Measurements from ENCODE around the gene GABBR2.

GABBR2 gene

GRCh38 chr9:98399950-98400683, 308.6 kb downstream of the GABBR2 start:
- no peaks in the 10 kb centered on the region for H3K4me1 ChIP-seq (ENCODE audit: insufficient read depth, low read length)

GRCh38 chr9:98396656-98397055, 312.1 kb downstream of the GABBR2 start:
- no peak overlapping the region for H3K9ac ChIP-seq (ENCODE audit: low read length)
- no peak overlapping the region for H3K4me3 ChIP-seq (ENCODE audit: low read depth in 1 of 2, low read length in 2 of 2)
- H3K4me1 ChIP-seq (ENCODE audit: insufficient read depth, low read length): no peaks in the 10 kb centered on the region
- H3K36me3 ChIP-seq (ENCODE audit: insufficient read depth, low read length): no peaks in the 10 kb centered on the region
- H3K27ac ChIP-seq (ENCODE audit: low read depth, low read length): no peak overlapping the region
- H3K9me3 ChIP-seq (ENCODE audit: low read length): no peaks in the 10 kb centered on the region
- H3K27me3 ChIP-seq (ENCODE audit: control insufficient read depth in 1 of 2, insufficient read depth in 2 of 2, low read length in 2 of 2): peaks cover 0 to 4% of the 10 kb centered on the region in 2 donors

More at GRCh38 chr9:98399950-98400683, 308.6 kb downstream of the GABBR2 start:
- H3K9me3 ChIP-seq (ENCODE audit: low read length): no peaks in the 10 kb centered on the region
- no peak overlapping the region for H3K9ac ChIP-seq (ENCODE audit: low read length)
- peaks cover 0 to 4% of the 10 kb centered on the region in 2 donors for H3K27me3 ChIP-seq (ENCODE audit: control insufficient read depth in 1 of 2, insufficient read depth in 2 of 2, low read length in 2 of 2)
- no peak overlapping the region for H3K4me3 ChIP-seq (ENCODE audit: low read depth in 1 of 2, low read length in 2 of 2)
- no peak overlapping the region for H3K27ac ChIP-seq (ENCODE audit: low read depth, low read length)
- no peaks in the 10 kb centered on the region for H3K36me3 ChIP-seq (ENCODE audit: insufficient read depth, low read length)

- H3K27ac ChIP-seq (ENCODE audit: low read depth, low read length): no peak overlapping the region
- H3K4me3 ChIP-seq (ENCODE audit: low read depth in 1 of 2, low read length in 2 of 2): no peak overlapping the region
- H3K36me3 ChIP-seq (ENCODE audit: insufficient read depth, low read length): no peaks in the 10 kb centered on the region
- peaks cover 0 to 4% of the 10 kb centered on the region in 2 donors for H3K27me3 ChIP-seq (ENCODE audit: control insufficient read depth in 1 of 2, insufficient read depth in 2 of 2, low read length in 2 of 2)
- H3K9me3 ChIP-seq (ENCODE audit: low read length): no peaks in the 10 kb centered on the region
- H3K4me1 ChIP-seq (ENCODE audit: insufficient read depth, low read length): no peaks in the 10 kb centered on the region
- no peak overlapping the region for H3K9ac ChIP-seq (ENCODE audit: low read length)
Observed at GRCh38 chr9:98396236-98396635, 312.5 kb downstream of the GABBR2 start.

GRCh38 chr9:98391867-98392266, 316.9 kb downstream of the GABBR2 start:
- no peaks in the 10 kb centered on the region for H3K36me3 ChIP-seq (ENCODE audit: insufficient read depth, low read length)
- no peak overlapping the region for H3K9ac ChIP-seq (ENCODE audit: low read length)
- no peak overlapping the region for H3K4me3 ChIP-seq (ENCODE audit: low read depth in 1 of 2, low read length in 2 of 2)
- H3K27ac ChIP-seq (ENCODE audit: low read depth, low read length): no peak overlapping the region
- H3K27me3 ChIP-seq (ENCODE audit: control insufficient read depth in 1 of 2, insufficient read depth in 2 of 2, low read length in 2 of 2): no peaks in the 10 kb centered on the region
- no peaks in the 10 kb centered on the region for H3K9me3 ChIP-seq (ENCODE audit: low read length)
- H3K4me1 ChIP-seq (ENCODE audit: insufficient read depth, low read length): no peaks in the 10 kb centered on the region

GRCh38 chr9:98391406-98391805, 317.3 kb downstream of the GABBR2 start:
- no peak overlapping the region for H3K4me3 ChIP-seq (ENCODE audit: low read depth in 1 of 2, low read length in 2 of 2)
- no peaks in the 10 kb centered on the region for H3K4me1 ChIP-seq (ENCODE audit: insufficient read depth, low read length)
- no peak overlapping the region for H3K27ac ChIP-seq (ENCODE audit: low read depth, low read length)
- no peak overlapping the region for H3K9ac ChIP-seq (ENCODE audit: low read length)
- no peaks in the 10 kb centered on the region for H3K27me3 ChIP-seq (ENCODE audit: control insufficient read depth in 1 of 2, insufficient read depth in 2 of 2, low read length in 2 of 2)
- H3K36me3 ChIP-seq (ENCODE audit: insufficient read depth, low read length): no peaks in the 10 kb centered on the region
- H3K9me3 ChIP-seq (ENCODE audit: low read length): no peaks in the 10 kb centered on the region

- Histone ChIP-seq H3K4me3 (ENCODE audit: low read depth in 1 of 2, low read length in 2 of 2) (no peak overlapping the region), H3K27me3 (ENCODE audit: control insufficient read depth in 1 of 2, insufficient read depth in 2 of 2, low read length in 2 of 2) (no peaks in the 10 kb centered on the region), H3K36me3 (ENCODE audit: insufficient read depth, low read length) (no peaks in the 10 kb centered on the region), H3K9ac (ENCODE audit: low read length) (no peak overlapping the region), H3K9me3 (ENCODE audit: low read length) (no peaks in the 10 kb centered on the region), H3K4me1 (ENCODE audit: insufficient read depth, low read length) (no peaks in the 10 kb centered on the region), H3K27ac (ENCODE audit: low read depth, low read length) (no peak overlapping the region)
Observed at GRCh38 chr9:98385751-98386150, 323.0 kb downstream of the GABBR2 start.

GRCh38 chr9:98383758-98384157, 325.0 kb downstream of the GABBR2 start:
- Histone ChIP-seq H3K4me3 (ENCODE audit: low read depth in 1 of 2, low read length in 2 of 2) (no peak overlapping the region), H3K9ac (ENCODE audit: low read length) (no peak overlapping the region), H3K4me1 (ENCODE audit: insufficient read depth, low read length) (no peaks in the 10 kb centered on the region), H3K27ac (ENCODE audit: low read depth, low read length) (no peak overlapping the region), H3K27me3 (ENCODE audit: control insufficient read depth in 1 of 2, insufficient read depth in 2 of 2, low read length in 2 of 2) (no peaks in the 10 kb centered on the region), H3K36me3 (ENCODE audit: insufficient read depth, low read length) (no peaks in the 10 kb centered on the region), H3K9me3 (ENCODE audit: low read length) (no peaks in the 10 kb centered on the region)

GRCh38 chr9:98381311-98382103, 327.2 kb downstream of the GABBR2 start:
- no peaks in the 10 kb centered on the region for H3K4me1 ChIP-seq (ENCODE audit: insufficient read depth, low read length)
- no peak overlapping the region for H3K4me3 ChIP-seq (ENCODE audit: low read depth in 1 of 2, low read length in 2 of 2)
- H3K36me3 ChIP-seq (ENCODE audit: insufficient read depth, low read length): no peaks in the 10 kb centered on the region
- no peak overlapping the region for H3K9ac ChIP-seq (ENCODE audit: low read length)
- H3K27ac ChIP-seq (ENCODE audit: low read depth, low read length): no peak overlapping the region
- H3K27me3 ChIP-seq (ENCODE audit: control insufficient read depth in 1 of 2, insufficient read depth in 2 of 2, low read length in 2 of 2): no peaks in the 10 kb centered on the region
- no peaks in the 10 kb centered on the region for H3K9me3 ChIP-seq (ENCODE audit: low read length)

GRCh38 chr9:98380065-98380681, 328.6 kb downstream of the GABBR2 start:
- H3K9ac ChIP-seq (ENCODE audit: low read length): no peak overlapping the region
- H3K27me3 ChIP-seq (ENCODE audit: control insufficient read depth in 1 of 2, insufficient read depth in 2 of 2, low read length in 2 of 2): no peaks in the 10 kb centered on the region
- H3K9me3 ChIP-seq (ENCODE audit: low read length): no peaks in the 10 kb centered on the region
- H3K4me1 ChIP-seq (ENCODE audit: insufficient read depth, low read length): no peaks in the 10 kb centered on the region
- H3K4me3 ChIP-seq (ENCODE audit: low read depth in 1 of 2, low read length in 2 of 2): no peak overlapping the region
- H3K27ac ChIP-seq (ENCODE audit: low read depth, low read length): no peak overlapping the region
- H3K36me3 ChIP-seq (ENCODE audit: insufficient read depth, low read length): no peaks in the 10 kb centered on the region

GRCh38 chr9:98379572-98379971, 329.2 kb downstream of the GABBR2 start:
- H3K9ac ChIP-seq (ENCODE audit: low read length): no peak overlapping the region
- H3K4me1 ChIP-seq (ENCODE audit: insufficient read depth, low read length): no peaks in the 10 kb centered on the region
- no peak overlapping the region for H3K27ac ChIP-seq (ENCODE audit: low read depth, low read length)
- no peak overlapping the region for H3K4me3 ChIP-seq (ENCODE audit: low read depth in 1 of 2, low read length in 2 of 2)
- H3K36me3 ChIP-seq (ENCODE audit: insufficient read depth, low read length): no peaks in the 10 kb centered on the region
- no peaks in the 10 kb centered on the region for H3K9me3 ChIP-seq (ENCODE audit: low read length)
- no peaks in the 10 kb centered on the region for H3K27me3 ChIP-seq (ENCODE audit: control insufficient read depth in 1 of 2, insufficient read depth in 2 of 2, low read length in 2 of 2)

- H3K9ac ChIP-seq (ENCODE audit: low read length): no peak overlapping the region
- no peaks in the 10 kb centered on the region for H3K36me3 ChIP-seq (ENCODE audit: insufficient read depth, low read length)
- H3K9me3 ChIP-seq (ENCODE audit: low read length): no peaks in the 10 kb centered on the region
- no peak overlapping the region for H3K27ac ChIP-seq (ENCODE audit: low read depth, low read length)
- H3K4me3 ChIP-seq (ENCODE audit: low read depth in 1 of 2, low read length in 2 of 2): no peak overlapping the region
- no peaks in the 10 kb centered on the region for H3K4me1 ChIP-seq (ENCODE audit: insufficient read depth, low read length)
- H3K27me3 ChIP-seq (ENCODE audit: control insufficient read depth in 1 of 2, insufficient read depth in 2 of 2, low read length in 2 of 2): no peaks in the 10 kb centered on the region
Observed at GRCh38 chr9:98378794-98379193, 329.9 kb downstream of the GABBR2 start.
